Esophagus muscularis mucosa (tissue), 4 donors: ENCODE data around the gene EXOSC7. TPM values are rescaled to one million over a fixed set of nuclear protein-coding genes. Genes with fewer than 3 reads are reported as not detected.

Experiments
- DNase-seq: peaks from one replicate; pipeline ENCODE4 v3.0.0-alpha.2; 2017; ENCODE audit errors: extremely low spot score
- H3K27ac ChIP-seq, 4 donors: fragments of 200-600 bp; sonication (generic); replicated peaks in 1 of 4; 1 replicate in 3 of 4; 2 replicates in 1 of 4; pipeline ENCODE4 v1.5.1; 2016 to 2019; ENCODE audit warnings: mild to moderate bottlenecking in 1 of 4
- H3K27me3 ChIP-seq, 4 donors: fragments of 200-600 bp; sonication (generic); one replicate each; pipeline versions ENCODE4 v1.5.1 to v1.6.0; 2016 to 2019
- H3K36me3 ChIP-seq, 4 donors: fragments of 200-600 bp; sonication (generic); one replicate each; pipeline ENCODE4 v1.5.1; 2016 to 2019
- H3K4me1 ChIP-seq, 4 donors: fragments of 200-600 bp; sonication (generic); one replicate each; pipeline ENCODE4 v1.5.1; 2016 to 2019
- H3K4me3 ChIP-seq, 4 donors: fragments of 200-600 bp; sonication (generic); 1 replicate in 2 of 4; 2 replicates in 2 of 4; pipeline ENCODE4 v1.5.1; 2016 to 2019; ENCODE audit warnings: mild to moderate bottlenecking in 4 of 4, moderate library complexity in 1 of 4
- H3K9me3 ChIP-seq, 4 donors: fragments of 200-600 bp; sonication (generic); 1 replicate in 3 of 4; 2 replicates in 1 of 4; pipeline ENCODE4 v1.5.1; 2016 to 2019
- CTCF ChIP-seq, 3 experiments: fragments of 200-600 bp in 2 of 3; fragments of 450-650 bp in 1 of 3; sonication (generic) in 2 of 3; IDR thresholded peaks; one replicate each; pipeline ENCODE4 v1.5.1; 2017 to 2019; ENCODE audit warnings: antibody characterized with exemption in 3 of 3, mild to moderate bottlenecking in 2 of 3, moderate library complexity in 1 of 3
- EP300 ChIP-seq: sonication (generic); formaldehyde crosslinking; IDR thresholded peaks from one replicate; pipeline ENCODE4 v1.6.1; 2017; ENCODE audit warnings: antibody characterized with exemption
- POLR2A ChIP-seq: fragments of 450-650 bp; IDR thresholded peaks from one replicate; pipeline ENCODE4 v1.6.1; 2017; ENCODE audit warnings: antibody characterized with exemption, moderate library complexity, mild to moderate bottlenecking, low read depth
- POLR2AphosphoS5 ChIP-seq, 2 donors: sonication (generic); formaldehyde crosslinking; IDR thresholded peaks; one replicate each; pipeline ENCODE4 v1.6.1; 2017; ENCODE audit warnings: antibody characterized with exemption in 2 of 2
- WGBS: methylation state at CpG from one replicate; pipeline ENCODE4 v1.1.5; 2018; 5-methylcytosine and 5-hydroxymethylcytosine counted together
- intact Hi-C: fragments of 100-400 bp; cut with DNase I; formaldehyde crosslinking; loops from one replicate; pipeline ENCODE4 v1.15.1; 2023
- total RNA-seq, 4 donors: library from RNA; depleted of rRNA; stranded (reverse); fragments of >200 nt; gene quantifications; one replicate each; pipeline versions ENCODE4 v1.1.0 to v1.2.1, GENCODE V29; 2016

EXOSC7 gene
- total RNA-seq, 4 donors from 2014 or later = 20.8 to 35.1 (median 29.2) TPM

- peaks cover 40 to 53% (median 45%) of the 10 kb centered on the region in 4 donors for H3K4me1 ChIP-seq
- H3K27ac ChIP-seq = peak overlapping the region; percentile 73 to 85 (median 82)
- no peak for TF ChIP-seq EP300
- TF ChIP-seq CTCF (IDR thresholded peaks at IDR 0.05) = no peak
- peak in 1 of 2 donors; percentile 63 for TF ChIP-seq POLR2AphosphoS5 (IDR thresholded peaks at IDR 0.05)
- TF ChIP-seq POLR2A = no peak
- H3K9me3 ChIP-seq = no peaks in the 10 kb centered on the region
- H3K36me3 ChIP-seq = peaks cover 0 to 51% (median 27%) of the 10 kb centered on the region in 4 donors
- no peak overlapping the region for H3K4me3 ChIP-seq
- intact Hi-C loops = no loop called here
- no peak for DNase-seq
- H3K27me3 ChIP-seq = no peaks in the 10 kb centered on the region
- 48% methylated on average over 3 of the region's 3 CpGs for WGBS
These were observed 34.8 kb downstream of the EXOSC7 start for GRCh38 chr3:45010811-45011333.

GRCh38 chr3:45011756-45012508 is 35.9 kb downstream of the EXOSC7 start:
- H3K27me3 ChIP-seq = no peaks in the 10 kb centered on the region
- peaks cover 0 to 47% (median 25%) of the 10 kb centered on the region in 4 donors for H3K36me3 ChIP-seq
- TF ChIP-seq POLR2AphosphoS5 (IDR thresholded peaks at IDR 0.05) (peak; percentile 64 to 75), POLR2A (no peak)
- no peaks in the 10 kb centered on the region for H3K9me3 ChIP-seq
- no peak for DNase-seq
- H3K4me3 ChIP-seq = peak overlapping the region in 3 of 4 donors; percentile 4 to 13 (median 12)
- intact Hi-C loops = no loop called here
- H3K27ac ChIP-seq = peak overlapping the region; percentile 73 to 85 (median 82)
- 18% methylated on average over 7 of the region's 7 CpGs for WGBS
- peaks cover 40 to 53% (median 45%) of the 10 kb centered on the region in 4 donors for H3K4me1 ChIP-seq

- H3K9me3 ChIP-seq = no peaks in the 10 kb centered on the region
These were observed 36.5 kb downstream of the EXOSC7 start for GRCh38 chr3:45012577-45012976.

GRCh38 chr3:45016916-45017315 is 40.9 kb downstream of the EXOSC7 start:
- no peak overlapping the region for H3K4me3 ChIP-seq
- 68% methylated on average over 2 of the region's 2 CpGs for WGBS
- no peak overlapping the region for H3K27ac ChIP-seq
- H3K27me3 ChIP-seq = no peaks in the 10 kb centered on the region
- no peak for DNase-seq
- H3K4me1 ChIP-seq = peaks cover 28 to 47% (median 34%) of the 10 kb centered on the region in 4 donors
- intact Hi-C loops = no loop called here
- peaks cover 0 to 19% (median 4%) of the 10 kb centered on the region in 4 donors for H3K36me3 ChIP-seq
- TF ChIP-seq EP300 (no peak), CTCF (IDR thresholded peaks at IDR 0.05) (no peak), POLR2A (no peak), POLR2AphosphoS5 (IDR thresholded peaks at IDR 0.05) (no peak)
- no peaks in the 10 kb centered on the region for H3K9me3 ChIP-seq

More at GRCh38 chr3:45012577-45012976, 36.5 kb downstream of the EXOSC7 start:
- TF ChIP-seq POLR2A = no peak
- no peak for TF ChIP-seq POLR2AphosphoS5 (IDR thresholded peaks at IDR 0.05)
- no peak for TF ChIP-seq CTCF (IDR thresholded peaks at IDR 0.05)
- no peak for TF ChIP-seq EP300
- Histone ChIP-seq H3K27ac (peak overlapping the region; percentile 73 to 85 (median 82)), H3K27me3 (no peaks in the 10 kb centered on the region), H3K4me3 (no peak overlapping the region), H3K36me3 (peaks cover 0 to 40% (median 19%) of the 10 kb centered on the region in 4 donors), H3K4me1 (peaks cover 40 to 53% (median 50%) of the 10 kb centered on the region in 4 donors)
- no peak for DNase-seq
- intact Hi-C loops = no loop called here
- WGBS = 91% methylated on average over 4 of the region's 4 CpGs

- WGBS = 43% methylated on average over 5 of the region's 5 CpGs
These were observed 41.8 kb downstream of the EXOSC7 start for GRCh38 chr3:45017821-45018220.

More at GRCh38 chr3:45017821-45018220, 41.8 kb downstream of the EXOSC7 start:
- Histone ChIP-seq H3K27ac (no peak overlapping the region), H3K27me3 (no peaks in the 10 kb centered on the region), H3K9me3 (no peaks in the 10 kb centered on the region), H3K36me3 (peaks cover 0 to 19% (median 4%) of the 10 kb centered on the region in 4 donors), H3K4me1 (peaks cover 19 to 41% (median 29%) of the 10 kb centered on the region in 4 donors), H3K4me3 (no peak overlapping the region)
- TF ChIP-seq POLR2AphosphoS5 (IDR thresholded peaks at IDR 0.05) = no peak
- TF ChIP-seq POLR2A = no peak
- no peak for TF ChIP-seq CTCF (IDR thresholded peaks at IDR 0.05)
- TF ChIP-seq EP300 = no peak
- intact Hi-C loops = no loop called here
- DNase-seq = no peak
